ENCODE data around the gene NDUFV2. TPM values are rescaled to one million over a fixed set of nuclear protein-coding genes. Genes with fewer than 3 reads are reported as not detected.

NDUFV2 gene
- total RNA-seq, 4 donors from 2014 or later, result 136 to 230 (median 176) TPM

DNA sequence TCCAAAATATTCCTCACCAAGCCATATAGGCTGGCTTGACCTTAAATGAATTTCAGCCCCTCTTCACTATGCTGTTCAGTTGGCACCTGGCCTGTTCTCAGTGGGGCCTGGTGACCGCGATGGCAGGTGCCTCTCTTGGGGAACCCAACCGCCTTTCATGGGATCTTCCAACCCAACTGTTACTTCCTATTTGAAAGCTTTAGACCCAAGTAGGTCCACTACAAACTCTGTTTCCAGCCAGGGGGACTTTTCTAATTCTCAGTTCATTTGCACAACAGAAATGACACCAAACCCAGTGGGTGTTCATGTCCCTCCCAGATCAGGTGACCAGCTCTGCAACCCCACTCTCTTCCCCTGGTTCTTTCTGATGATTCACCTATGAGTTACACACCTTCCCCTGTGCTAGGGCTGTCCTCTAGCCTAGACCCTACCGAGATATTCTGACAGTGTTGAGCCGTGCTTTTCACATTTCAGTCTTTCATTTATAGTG, 35.6 kb upstream of the NDUFV2 start:
- ATAC-seq, result no peak
- 98 to 100% methylated on average over 2 to 5 of the region's 5 CpGs for WGBS, 2 donors (ENCODE audit: low coverage in 1 of 2)
- H3K9me3 ChIP-seq, result no peaks in the 10 kb centered on the region
- no peak overlapping the region for H3K27ac ChIP-seq
- no peak overlapping the region for H3K4me3 ChIP-seq
- H3K27me3 ChIP-seq, result no peaks in the 10 kb centered on the region
- H3K4me1 ChIP-seq, result no peaks in the 10 kb centered on the region
- H3K36me3 ChIP-seq, result no peaks in the 10 kb centered on the region
- TF ChIP-seq, protein P1, sequence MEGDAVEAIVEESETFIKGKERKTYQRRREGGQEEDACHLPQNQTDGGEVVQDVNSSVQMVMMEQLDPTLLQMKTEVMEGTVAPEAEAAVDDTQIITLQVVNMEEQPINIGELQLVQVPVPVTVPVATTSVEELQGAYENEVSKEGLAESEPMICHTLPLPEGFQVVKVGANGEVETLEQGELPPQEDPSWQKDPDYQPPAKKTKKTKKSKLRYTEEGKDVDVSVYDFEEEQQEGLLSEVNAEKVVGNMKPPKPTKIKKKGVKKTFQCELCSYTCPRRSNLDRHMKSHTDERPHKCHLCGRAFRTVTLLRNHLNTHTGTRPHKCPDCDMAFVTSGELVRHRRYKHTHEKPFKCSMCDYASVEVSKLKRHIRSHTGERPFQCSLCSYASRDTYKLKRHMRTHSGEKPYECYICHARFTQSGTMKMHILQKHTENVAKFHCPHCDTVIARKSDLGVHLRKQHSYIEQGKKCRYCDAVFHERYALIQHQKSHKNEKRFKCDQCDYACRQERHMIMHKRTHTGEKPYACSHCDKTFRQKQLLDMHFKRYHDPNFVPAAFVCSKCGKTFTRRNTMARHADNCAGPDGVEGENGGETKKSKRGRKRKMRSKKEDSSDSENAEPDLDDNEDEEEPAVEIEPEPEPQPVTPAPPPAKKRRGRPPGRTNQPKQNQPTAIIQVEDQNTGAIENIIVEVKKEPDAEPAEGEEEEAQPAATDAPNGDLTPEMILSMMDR (IDR thresholded peaks at IDR 0.05), result no peak
- TF ChIP-seq POLR2AphosphoS5 (IDR thresholded peaks at IDR 0.05), result no peak
- TF ChIP-seq EP300 (IDR thresholded peaks at IDR 0.05), result no peak
- TF ChIP-seq POLR2A (IDR thresholded peaks at IDR 0.05), result no peak

DNA sequence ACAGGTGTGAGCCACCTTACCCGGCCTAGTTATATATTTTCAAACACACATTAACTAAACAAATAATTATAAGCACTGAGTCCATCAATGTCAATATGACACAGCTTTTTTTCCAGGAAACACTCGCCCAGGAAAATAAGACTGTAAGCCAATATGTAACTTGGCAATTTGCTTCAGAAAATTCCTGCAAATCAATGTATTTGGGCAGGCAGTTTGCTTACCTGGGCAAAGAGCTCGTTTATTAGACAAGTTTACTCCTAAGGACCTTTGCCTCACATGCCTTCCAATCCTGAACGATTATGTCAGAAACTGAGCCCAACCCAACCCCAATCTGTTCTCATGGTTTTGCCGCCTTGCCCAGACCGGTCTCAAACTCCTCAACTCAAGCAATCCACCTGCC, 34.7 kb upstream of the NDUFV2 start:
- Histone ChIP-seq H3K27me3 (no peaks in the 10 kb centered on the region), H3K27ac (no peak overlapping the region), H3K36me3 (no peaks in the 10 kb centered on the region), H3K4me1 (no peaks in the 10 kb centered on the region), H3K9me3 (no peaks in the 10 kb centered on the region), H3K4me3 (no peak overlapping the region)
- 90 to 99% methylated on average over 4 to 6 of the region's 6 CpGs for WGBS, 2 donors (ENCODE audit: low coverage in 1 of 2)
- TF ChIP-seq POLR2AphosphoS5 (IDR thresholded peaks at IDR 0.05) (no peak), POLR2A (IDR thresholded peaks at IDR 0.05) (no peak), EP300 (IDR thresholded peaks at IDR 0.05) (no peak)
- TF ChIP-seq, protein P1 (IDR thresholded peaks at IDR 0.05), result no peak
- ATAC-seq, result no peak

DNA sequence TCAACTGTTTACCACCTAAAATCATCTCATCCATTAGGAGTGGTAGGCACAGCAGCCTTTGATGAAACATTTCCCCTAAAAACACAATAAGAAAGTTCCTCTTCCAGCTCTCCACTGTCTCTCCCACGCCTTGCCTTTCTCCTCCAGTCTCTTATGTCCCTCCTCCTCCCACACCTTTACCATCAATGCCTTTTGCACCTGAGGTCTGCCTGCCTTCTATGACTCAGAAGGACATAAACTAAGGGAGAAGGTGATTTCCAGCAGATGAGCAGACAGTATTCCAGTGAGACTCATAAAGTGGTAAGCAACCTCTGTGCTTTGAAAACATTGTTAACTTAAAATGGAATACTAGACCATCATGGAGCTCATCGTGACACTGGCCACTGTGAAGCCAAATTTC, 34.2 kb upstream of the NDUFV2 start:
- Histone ChIP-seq H3K27ac (no peak overlapping the region), H3K36me3 (no peaks in the 10 kb centered on the region), H3K4me1 (peaks cover 0 to 4% (median 0%) of the 10 kb centered on the region in 3 donors), H3K27me3 (no peaks in the 10 kb centered on the region), H3K9me3 (no peaks in the 10 kb centered on the region), H3K4me3 (no peak overlapping the region)
- ATAC-seq, result no peak
- 95 to 100% methylated on average over 1 to 2 of the region's 2 CpGs for WGBS, 2 donors (ENCODE audit: low coverage in 1 of 2)
- no peak for TF ChIP-seq POLR2AphosphoS5 (IDR thresholded peaks at IDR 0.05)

DNA sequence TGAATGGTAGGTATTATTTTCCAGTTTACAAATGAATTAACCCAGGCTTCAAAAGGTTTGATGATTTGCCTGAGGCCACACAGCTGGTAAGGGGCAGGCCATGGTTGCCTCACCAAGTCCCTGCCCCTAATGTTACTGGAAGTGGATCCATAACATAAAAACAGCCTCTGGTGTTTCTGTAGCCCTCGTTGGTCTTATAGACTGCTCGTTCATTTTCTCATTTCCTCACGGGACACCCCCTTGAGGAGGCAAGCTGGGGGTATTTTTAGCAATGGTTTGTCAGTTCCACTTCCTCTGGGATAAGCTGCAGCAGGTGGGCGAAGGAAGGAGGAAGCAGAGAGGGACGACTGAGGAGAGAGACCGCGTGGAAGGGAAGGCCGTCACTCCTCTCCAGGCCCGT, 32.9 kb upstream of the NDUFV2 start:
- Histone ChIP-seq H3K27ac (no peak overlapping the region), H3K4me3 (no peak overlapping the region), H3K4me1 (peaks cover 0 to 17% (median 0%) of the 10 kb centered on the region in 3 donors), H3K9me3 (no peaks in the 10 kb centered on the region), H3K27me3 (no peaks in the 10 kb centered on the region), H3K36me3 (no peaks in the 10 kb centered on the region)
- 31 to 37% methylated on average over 3 to 5 of the region's 9 CpGs for WGBS, 2 donors (ENCODE audit: low coverage in 1 of 2)
- no peak for ATAC-seq
- TF ChIP-seq, protein P1 (IDR thresholded peaks at IDR 0.05), result no peak
- no peak for TF ChIP-seq POLR2A (IDR thresholded peaks at IDR 0.05)
- TF ChIP-seq POLR2AphosphoS5 (IDR thresholded peaks at IDR 0.05), result no peak
- no peak for TF ChIP-seq EP300 (IDR thresholded peaks at IDR 0.05)

DNA sequence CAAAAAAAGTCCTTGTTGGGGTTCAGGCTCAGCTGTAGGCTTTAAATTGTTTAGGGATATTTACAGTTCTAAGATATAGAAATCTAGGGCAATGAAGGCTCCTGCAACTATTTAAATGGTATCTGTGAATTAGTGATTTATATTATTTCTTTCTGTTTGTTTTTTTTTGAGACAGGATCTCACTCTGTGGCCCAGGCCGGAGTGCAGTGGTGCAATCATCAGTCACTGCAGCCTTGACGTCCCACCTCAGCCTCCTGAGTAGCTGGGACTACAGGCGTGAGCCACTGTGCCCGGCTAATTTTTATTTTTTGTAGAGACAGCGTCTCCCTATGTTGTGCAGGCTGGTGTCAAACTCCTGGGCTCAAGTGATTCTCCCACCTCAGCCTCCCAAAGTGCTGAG, 32.3 kb upstream of the NDUFV2 start:
- peaks cover 0 to 17% (median 0%) of the 10 kb centered on the region in 3 donors for H3K4me1 ChIP-seq
- H3K27ac ChIP-seq, result no peak overlapping the region
- no peaks in the 10 kb centered on the region for H3K27me3 ChIP-seq
- no peak for ATAC-seq
- WGBS, 2 donors (ENCODE audit: low coverage in 1 of 2), result 81% methylated on average over 4 of the region's 5 CpGs; no CpG with 5 or more reads in 1 of the 2 donors
- H3K9me3 ChIP-seq, result no peaks in the 10 kb centered on the region
- TF ChIP-seq, protein P1 (IDR thresholded peaks at IDR 0.05), result no peak
- TF ChIP-seq POLR2AphosphoS5 (IDR thresholded peaks at IDR 0.05) (no peak), POLR2A (IDR thresholded peaks at IDR 0.05) (no peak), EP300 (IDR thresholded peaks at IDR 0.05) (no peak)
- H3K36me3 ChIP-seq, result no peaks in the 10 kb centered on the region
- H3K4me3 ChIP-seq, result no peak overlapping the region
